Measurements from ENCODE around the gene GRIN2C.

DNA sequence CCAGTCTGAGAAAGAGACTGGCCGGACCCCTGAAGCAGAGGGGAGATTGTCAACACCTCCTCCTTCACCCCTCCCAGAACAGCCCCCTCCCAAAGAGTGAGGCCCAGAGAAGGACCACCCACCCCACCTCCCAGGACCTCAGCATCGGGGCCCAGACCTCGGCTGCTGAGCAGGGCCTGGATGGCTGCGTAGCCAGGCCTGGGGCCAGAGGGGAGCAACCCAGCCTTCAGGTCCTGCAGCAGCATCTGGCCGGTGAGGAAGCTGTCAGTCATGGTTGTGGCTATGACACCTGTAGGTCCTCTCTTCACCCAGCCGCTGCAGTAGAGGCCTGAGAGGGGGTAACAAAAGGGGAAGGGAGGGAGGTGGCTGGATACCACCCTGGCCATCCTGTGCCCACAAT, 3.2 kb upstream of the GRIN2C start:
- TF ChIP-seq, protein P1, sequence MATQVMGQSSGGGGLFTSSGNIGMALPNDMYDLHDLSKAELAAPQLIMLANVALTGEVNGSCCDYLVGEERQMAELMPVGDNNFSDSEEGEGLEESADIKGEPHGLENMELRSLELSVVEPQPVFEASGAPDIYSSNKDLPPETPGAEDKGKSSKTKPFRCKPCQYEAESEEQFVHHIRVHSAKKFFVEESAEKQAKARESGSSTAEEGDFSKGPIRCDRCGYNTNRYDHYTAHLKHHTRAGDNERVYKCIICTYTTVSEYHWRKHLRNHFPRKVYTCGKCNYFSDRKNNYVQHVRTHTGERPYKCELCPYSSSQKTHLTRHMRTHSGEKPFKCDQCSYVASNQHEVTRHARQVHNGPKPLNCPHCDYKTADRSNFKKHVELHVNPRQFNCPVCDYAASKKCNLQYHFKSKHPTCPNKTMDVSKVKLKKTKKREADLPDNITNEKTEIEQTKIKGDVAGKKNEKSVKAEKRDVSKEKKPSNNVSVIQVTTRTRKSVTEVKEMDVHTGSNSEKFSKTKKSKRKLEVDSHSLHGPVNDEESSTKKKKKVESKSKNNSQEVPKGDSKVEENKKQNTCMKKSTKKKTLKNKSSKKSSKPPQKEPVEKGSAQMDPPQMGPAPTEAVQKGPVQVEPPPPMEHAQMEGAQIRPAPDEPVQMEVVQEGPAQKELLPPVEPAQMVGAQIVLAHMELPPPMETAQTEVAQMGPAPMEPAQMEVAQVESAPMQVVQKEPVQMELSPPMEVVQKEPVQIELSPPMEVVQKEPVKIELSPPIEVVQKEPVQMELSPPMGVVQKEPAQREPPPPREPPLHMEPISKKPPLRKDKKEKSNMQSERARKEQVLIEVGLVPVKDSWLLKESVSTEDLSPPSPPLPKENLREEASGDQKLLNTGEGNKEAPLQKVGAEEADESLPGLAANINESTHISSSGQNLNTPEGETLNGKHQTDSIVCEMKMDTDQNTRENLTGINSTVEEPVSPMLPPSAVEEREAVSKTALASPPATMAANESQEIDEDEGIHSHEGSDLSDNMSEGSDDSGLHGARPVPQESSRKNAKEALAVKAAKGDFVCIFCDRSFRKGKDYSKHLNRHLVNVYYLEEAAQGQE (IDR thresholded peaks at IDR 0.05; ENCODE audit: insufficient read depth in 1 of 2, low read depth in 2 of 2, low read length in 2 of 2) = no peak
- TF ChIP-seq POLR2AphosphoS5 (IDR thresholded peaks at IDR 0.05; ENCODE audit: low read depth, low read length) (no peak), TAF1 (IDR thresholded peaks at IDR 0.05; ENCODE audit: borderline replicate concordance, insufficient read depth, low read length) (no peak)

Data from PFSK-1 (cell line).